Stimulated activated CD8-positive, alpha-beta memory T cell treated with anti-CD3 and anti-CD28 coated beads, Interleukin-15, amount 100 ng/mL, for 48 hours (primary cell): ENCODE measurements around the gene HSD11B2.

ENCODE experiments used
- DNase-seq, 2 donors: peaks; one replicate each; pipeline ENCODE4 v3.0.0-alpha.2; 2020; ENCODE audit warnings: low read depth in 2 of 2

HSD11B2 gene

DNA sequence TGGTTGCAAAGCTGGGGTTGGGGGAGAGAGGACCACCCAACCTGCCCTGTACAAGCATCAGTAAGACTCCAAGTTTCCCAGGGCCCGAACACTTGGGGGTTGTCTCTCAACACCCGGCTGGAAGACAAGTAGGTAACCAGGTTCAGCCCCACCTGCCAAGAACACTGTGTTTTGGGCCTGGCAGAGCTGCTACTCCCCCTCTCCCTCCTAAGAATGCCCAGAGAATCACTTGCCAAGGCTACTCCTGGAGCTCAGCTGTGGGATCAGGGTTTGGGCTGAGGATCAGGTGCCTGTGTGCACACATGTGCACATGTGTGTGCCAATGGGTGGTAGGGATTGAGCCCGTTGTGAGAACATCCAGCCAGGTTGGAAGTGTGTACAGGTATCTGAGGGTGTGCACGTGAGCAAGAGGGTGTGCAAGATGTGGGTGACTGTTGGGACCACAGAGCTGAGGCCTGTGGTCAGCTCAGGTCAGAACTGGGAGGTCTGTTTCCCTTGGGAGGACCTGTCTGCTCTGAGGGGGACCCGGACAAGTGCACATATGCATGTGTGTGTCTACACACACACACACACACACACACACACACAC is 2.3 kb downstream of the HSD11B2 start:
- DNase-seq = no peak

DNA sequence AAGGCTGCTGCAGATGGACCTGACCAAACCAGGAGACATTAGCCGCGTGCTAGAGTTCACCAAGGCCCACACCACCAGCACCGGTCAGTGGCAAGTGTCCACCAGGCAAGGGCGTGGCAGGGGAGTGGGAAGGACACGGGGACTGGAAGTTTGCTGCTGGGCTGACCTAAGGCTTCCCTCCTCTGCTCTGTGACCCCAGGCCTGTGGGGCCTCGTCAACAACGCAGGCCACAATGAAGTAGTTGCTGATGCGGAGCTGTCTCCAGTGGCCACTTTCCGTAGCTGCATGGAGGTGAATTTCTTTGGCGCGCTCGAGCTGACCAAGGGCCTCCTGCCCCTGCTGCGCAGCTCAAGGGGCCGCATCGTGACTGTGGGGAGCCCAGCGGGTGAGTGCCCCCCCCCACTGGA is 4.8 kb downstream of the HSD11B2 start:
- no peak for DNase-seq

DNA sequence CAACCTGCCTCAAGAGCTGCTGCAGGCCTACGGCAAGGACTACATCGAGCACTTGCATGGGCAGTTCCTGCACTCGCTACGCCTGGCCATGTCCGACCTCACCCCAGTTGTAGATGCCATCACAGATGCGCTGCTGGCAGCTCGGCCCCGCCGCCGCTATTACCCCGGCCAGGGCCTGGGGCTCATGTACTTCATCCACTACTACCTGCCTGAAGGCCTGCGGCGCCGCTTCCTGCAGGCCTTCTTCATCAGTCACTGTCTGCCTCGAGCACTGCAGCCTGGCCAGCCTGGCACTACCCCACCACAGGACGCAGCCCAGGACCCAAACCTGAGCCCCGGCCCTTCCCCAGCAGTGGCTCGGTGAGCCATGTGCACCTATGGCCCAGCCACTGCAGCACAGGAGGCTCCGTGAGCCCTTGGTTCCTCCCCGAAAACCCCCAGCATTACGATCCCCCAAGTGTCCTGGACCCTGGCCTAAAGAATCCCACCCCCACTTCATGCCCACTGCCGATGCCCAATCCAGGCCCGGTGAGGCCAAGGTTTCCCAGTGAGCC is 5.8 kb downstream of the HSD11B2 start:
- no peak for DNase-seq

DNA sequence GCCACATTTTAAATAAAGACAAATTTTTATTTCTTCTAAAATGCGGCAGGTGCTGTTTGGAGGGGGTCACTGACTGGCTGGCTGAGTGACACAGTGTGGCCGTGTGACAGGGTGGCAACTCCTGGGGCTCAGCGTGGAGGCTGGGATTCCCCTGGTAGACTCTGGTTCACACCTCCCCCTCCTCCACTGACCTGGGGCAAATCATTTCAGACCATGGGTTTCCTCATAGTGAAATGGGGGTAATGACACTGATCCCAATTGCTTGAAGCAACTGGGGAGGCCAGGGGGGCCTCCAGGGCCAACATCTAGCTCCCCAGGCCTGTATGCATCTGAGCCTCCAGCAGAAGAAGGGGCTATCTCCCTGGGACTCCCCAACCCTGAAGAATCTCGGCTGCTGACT is 6.6 kb downstream of the HSD11B2 start:
- no peak for DNase-seq

DNA sequence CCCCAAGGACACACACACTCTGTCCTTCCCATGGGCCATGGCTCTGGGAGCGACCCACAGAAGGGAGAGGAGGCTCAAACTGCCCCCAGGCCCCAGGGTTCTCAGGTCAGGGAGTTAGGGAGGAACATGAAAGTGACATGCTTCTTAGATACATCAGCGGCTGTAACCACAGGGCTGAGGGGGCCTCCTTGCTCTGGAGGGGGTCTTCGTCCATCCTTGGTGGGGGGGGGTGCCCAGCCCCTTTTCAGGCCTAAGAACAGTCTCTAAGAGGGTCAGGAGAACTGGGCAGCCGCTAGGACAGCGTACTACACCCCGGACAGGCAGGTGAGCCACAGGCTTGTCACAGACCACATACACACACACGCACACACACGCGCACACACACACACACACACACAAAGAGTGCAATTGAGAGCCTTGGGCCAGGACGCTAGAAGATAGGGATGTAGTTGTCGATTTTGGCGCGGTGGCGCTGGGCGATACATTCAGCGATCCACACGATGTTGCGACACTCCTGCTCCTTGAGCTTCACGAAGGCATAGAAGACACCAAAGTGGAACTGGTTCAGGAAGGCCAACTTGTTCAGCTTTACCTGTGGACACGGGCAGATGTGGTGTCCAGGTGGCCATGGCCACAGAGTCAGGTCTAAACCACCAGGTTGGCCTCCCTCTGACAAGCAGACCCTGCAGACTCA is 7.3 kb downstream of the HSD11B2 start:
- DNase-seq = no peak

DNA sequence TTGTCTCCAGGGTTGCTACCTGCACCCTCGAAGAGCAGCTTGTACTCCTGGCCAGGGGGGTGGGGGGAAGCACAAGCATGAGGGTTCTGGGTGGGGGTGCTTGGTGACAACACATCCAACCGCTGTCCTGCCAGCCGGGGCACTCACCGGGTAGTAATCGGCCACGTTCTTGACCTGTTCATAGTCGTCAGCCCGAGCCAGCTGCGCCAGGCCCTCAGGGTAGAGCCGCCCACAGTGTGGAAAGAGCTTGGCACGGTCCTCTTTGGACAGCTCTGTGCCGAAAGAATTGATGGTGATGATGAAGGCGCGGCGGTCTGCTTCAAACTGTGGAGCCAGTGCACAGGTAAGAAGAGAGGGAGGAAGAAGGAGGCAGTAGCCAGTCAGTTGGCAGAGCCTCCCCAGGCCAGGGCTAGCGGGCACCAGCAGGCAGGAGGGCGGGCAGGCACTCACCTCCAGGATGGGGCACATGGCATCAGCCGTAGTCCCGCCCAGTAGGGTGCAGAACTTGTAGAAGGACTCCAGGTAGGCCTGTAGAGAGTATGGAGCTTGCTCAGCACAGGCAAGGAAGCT is 8.0 kb downstream of the HSD11B2 start:
- DNase-seq = no peak

DNA sequence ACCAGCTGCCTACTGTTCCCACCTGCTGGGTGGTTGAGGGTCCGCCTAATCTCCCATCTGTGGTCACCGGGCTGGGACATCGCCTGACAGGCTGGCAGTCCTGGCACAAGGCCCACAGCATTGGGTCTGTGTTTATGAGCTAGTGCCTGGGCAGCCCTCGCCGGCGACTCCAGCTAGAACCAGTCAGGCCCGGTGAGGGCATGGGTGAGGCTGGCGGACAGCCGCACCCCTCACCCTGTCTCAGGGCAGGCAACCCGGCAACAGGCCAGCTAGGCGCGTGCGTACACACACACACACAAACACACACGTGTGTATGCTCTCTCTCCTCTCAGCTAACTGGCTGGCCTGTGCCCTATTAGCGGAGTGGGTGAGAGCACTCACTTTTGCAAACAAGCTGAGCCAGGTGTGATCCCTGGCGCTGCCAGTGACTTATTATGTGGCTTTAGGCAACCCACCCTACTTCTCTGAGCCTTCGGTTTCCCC is 10.4 kb downstream of the HSD11B2 start:
- no peak for DNase-seq

DNA sequence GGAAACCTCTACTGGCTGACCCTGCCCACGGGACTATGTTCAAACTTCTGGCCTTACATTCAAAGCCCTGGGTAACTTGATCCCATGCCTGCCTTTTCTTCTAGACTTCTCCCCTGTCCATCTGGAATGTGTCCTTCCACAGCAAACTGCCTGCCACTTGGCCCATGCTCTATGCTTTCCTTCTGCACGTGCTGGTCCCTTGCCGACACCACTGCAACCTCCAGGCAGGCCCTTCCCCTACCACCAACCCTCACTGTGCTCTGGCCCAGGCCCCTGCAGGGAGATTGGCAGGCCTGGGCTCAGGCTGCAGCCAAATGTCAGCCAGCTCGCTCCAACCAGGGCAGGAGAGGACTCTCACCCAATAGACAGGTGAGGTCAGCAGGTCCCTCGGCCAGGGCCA is 11.0 kb downstream of the HSD11B2 start:
- DNase-seq = no peak

DNA sequence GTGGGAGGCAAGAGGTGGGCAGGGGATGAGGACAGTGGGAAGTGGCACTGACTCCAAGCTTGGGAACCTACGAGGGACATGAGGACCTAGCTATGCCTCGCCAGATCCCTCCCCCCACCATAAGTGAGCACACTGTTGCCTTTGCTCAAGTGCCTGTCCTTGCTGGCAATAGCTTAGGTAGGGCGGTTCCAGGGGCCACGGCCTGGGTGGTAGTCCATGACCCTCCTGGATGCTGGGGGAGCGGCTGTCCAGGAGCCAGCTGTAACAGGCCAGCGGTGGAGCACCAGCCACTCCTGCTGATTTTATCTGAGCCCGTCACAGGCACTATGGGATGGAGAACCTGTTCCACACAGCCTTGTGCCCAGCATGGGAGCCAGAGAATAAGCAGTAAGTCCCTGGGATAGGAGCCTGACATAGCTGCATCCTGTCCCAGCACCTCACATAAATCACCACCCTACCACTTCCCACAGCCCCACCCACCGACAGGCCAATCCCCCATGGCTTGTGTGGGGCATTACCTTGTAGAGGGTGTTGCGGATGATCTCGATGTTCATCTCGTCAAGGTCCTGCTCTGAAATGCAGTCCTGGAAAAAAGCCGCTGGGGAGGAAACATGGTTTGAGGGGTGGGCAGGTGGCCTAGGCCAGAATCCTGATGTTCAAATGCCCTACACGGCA is 11.8 kb downstream of the HSD11B2 start:
- DNase-seq = no peak

DNA sequence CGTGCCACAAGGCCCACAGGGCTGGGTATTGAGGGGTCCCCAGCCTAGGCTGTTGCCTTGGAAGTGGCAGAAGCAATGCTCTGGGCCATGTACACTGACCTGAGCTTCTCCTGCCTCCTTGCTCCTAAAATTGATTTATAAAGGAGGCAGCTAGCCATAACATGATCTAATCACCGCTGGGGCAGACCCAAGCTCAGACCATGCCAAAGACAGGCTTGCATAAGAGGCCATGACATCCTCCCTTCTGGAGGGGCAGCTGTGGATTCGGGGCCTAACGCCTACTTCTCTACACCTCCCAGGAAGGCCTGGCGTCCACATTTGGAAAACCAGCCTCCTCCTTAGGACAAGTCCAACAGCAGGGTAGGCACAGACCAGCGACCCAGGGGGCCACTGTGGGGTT is 12.3 kb downstream of the HSD11B2 start:
- DNase-seq = no peak

DNA sequence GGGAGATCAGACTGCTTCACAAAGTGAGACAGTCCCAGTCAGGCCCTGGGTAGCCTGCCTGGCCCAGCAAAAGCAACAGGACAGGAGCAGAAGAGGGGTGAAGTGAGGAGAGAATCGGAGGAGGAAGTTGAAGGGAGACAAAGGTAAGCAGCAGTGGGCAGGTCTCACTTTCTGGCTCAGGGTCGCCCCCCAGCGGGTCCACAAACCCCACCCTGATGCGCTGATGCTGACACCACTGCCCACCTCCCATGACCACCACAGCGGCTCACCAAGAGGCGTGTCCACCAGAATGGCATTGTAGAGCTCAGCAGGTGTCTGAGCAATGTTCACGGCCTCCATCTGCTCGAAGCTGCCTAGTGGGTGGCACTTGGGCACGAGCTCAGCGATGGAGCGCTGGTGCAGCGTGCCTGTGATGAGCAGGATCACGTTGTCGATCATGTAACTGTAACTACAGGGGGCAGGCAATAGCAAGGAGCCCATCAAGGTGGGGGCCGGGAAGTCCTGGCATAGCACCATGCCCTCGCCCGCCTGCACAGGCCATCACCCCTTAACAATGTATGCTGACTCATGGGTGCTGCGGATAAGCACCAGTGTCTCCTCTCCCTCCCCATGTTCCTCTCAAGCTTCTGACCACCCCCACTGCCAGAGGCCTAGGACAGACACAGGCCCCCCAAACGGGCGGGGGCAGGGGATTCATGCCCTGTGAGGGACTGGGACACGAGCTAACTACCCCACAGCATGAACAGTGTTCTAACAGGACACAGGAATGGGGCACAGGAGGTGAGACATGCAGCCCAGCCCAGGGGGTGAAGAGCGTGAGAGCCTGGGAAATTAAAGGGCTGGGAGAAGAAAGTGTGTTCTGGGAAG is 13.6 kb downstream of the HSD11B2 start:
- no peak for DNase-seq

DNA sequence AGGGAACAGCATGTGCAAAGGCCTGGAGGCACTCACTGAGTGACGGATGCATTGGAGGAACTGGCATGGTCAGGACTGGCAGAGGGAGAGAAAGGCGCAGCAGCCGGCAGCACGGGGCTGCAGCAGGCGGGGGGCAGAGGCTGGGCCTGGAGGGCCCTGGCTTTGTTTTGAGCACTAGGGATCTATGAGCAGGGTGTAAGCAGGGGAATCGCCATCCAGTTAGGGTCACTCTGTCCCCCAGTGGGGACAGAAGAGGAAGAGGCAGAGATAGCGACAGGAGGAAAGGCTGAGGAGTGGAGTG is 14.2 kb downstream of the HSD11B2 start:
- no peak for DNase-seq

DNA sequence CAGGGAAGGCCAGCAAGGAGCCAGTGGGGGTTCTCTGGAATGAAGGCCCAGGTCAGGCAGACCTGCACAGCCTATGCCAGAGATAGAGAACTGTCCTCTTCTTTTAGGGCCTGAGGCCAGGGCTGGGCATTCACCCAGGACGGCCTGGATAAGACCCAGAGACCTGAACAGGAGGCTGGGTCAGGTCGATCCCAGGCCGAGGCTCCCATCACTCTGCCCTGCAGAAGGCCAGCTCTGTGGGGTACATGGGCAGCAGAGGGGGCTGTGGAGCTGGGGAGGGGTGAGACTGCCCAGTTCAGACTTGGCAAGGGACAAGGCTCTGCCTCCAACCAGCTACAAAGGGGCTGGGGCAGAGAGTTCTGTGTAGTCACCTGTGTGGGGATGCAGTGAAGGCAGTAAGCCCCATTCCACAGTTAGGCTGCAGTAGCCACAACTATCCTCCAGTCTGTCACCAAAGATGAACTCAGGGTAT is 14.6 kb downstream of the HSD11B2 start:
- no peak for DNase-seq

DNA sequence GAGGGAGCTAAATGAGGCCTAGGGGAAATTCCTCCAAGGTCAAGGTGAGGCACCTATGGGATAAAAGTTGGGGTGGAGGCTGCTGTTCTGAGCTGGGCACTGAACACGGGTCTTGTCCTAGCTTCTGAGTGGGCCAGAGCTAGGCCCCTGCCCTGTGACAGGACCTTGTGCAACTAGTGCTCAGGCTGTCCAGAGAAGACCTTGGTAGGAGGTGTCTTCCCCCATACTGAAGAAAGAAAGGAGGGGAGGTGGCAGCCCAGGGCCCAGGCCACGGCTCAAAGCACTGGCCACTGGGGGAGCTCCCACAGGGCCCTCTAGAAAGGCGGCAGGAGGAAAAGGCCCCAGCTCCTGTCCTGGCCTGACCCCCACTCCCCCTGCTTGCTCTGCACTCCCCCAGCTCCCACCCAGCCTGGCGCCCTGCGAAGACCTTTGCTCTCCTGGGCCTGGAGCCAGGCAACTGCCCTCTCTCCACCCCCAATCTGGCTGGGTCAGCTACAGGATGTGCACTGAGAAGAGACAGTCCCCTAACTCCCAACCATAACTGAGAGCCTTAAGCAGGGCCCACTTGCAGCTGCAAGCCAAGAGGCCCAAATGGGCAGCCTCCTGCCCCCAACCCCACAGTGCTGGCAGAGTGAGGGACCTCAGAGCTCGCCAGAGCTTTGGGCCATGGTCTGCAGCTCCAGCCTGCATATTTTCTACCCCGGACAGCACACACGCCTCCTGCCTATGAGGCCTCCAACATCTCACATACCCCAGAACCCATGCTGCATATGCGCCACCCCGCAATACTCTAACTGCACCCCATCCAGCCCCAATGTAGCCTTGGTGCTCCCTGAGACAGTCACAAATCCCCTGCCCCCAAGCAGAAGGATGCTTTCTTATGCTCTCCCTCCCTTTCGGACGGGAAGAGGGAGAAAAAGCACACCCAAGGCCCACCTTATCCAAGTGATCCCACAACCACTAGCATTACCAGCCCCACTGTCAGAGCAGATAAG is 15.3 kb downstream of the HSD11B2 start:
- DNase-seq = no peak

DNA sequence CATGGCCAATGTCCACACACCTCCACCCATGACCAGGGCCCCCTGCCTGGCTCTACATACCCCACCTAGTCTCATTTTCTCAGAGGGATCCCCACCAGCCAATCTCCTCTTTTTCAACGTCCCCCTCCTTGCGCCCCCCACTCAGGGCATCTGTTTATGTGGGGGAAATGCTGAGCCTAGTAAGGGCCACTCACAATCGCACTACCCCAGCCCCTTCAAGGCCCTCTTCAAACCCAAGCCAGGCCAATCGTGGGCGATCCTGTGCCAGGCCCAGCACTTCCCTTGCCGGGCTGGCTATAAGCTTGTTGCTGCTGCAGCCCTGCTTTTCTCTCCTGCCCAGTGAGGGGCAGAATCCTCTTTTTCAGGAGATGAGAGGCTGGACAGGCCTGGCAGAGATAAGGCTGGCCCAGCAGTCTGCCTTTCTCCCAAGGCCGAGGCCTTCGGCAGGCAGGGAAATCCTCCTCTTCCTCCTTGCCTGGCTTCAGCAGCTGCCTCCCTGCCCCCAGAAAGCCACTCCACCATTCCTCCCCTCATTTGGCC is 16.1 kb downstream of the HSD11B2 start:
- DNase-seq = no peak

DNA sequence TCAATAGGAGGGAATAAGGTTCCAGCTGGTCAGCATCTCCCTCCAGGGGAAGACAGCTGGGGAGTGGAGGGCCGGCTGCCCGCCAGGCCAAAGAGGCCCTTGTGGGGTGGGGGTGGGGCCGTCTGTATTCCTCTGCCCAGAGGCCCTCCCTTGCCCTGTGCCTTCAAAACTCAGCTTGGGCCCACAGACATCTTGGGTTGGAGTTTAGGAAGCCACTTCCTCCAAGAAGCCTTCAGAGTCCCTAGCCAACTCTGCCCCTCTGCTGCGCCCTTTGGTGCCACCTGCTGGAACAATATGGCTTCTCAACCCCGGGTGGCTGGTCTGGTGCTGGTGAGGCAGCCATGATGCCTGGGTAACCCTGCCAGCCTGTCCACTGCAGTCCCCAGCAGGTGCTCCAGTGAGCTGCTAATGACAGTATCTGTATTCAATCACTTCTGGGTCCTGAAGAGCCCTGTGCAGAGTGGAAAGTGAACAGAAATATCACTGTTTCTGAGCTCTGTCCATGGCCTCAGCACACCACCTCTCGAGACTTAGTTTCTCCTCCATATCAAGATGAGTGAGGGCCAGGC is 16.7 kb downstream of the HSD11B2 start:
- DNase-seq = peak; percentile 50 to 53

DNA sequence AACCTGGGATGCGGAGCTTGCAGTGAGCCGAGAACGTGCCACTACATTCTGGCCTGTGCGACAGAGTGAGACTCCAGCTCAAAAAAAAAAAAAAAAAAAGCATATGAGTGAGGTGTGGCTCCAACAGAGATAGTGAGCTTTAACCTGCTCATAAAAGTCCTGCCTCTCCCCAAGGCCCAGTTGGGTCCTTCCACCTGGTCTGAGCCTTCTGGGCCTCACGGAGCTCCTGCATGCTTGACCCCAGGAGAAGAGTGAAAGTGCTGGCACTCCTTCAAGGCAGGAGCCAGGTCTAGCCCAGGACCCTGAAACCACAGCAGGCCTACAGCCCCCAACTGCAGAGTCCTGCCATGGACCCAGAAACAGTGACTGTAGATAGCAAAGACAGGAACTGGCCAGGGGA is 17.7 kb downstream of the HSD11B2 start:
- no peak for DNase-seq

DNA sequence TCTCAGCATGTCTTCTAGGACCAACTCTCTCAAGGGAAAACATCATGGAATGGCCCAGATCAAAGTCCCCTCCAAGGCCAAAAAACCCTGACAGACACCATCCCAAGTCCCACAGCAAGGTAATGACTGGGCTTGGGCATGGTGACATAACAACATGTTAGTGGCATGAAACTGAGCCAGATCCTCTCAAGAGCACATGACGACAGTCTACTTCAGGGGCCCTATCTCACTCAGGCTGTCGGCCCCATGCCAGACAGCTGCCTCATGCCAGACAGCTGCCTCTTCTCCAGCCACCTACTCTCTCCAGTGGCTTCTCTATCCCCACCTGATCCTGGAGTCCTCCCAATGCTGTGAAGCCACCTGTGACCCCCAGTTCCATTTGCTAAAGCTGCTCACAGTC is 18.4 kb downstream of the HSD11B2 start:
- DNase-seq = no peak

DNA sequence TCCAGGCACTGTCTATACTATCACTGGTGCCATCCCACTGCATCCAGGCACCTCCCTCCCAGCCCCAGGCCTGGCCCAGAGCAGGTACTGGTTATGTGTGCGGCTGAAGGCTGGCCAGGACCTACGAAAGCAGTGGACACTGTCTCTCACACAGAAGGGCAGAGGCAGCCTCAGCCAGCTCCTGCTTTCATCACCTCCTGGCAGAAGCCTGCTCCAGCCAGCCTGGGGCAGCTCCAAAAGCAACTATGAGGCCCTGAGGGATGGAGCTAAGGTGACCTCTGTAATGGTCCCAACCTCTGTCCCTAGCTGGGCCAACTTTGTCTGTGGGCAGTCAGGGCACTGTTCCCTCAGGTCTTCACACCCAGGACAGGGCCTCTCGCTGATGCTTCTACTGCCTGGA is 18.8 kb downstream of the HSD11B2 start:
- no peak for DNase-seq
